Right forelimb (tissue), 1 donor: ENCODE measurements around the gene CAP1.
A peak's percentile ranks its signal among the peaks of the same experiment; 100 is the strongest.
"Not testable (repeated sequence)": the region's sequence is repeated elsewhere in the genome, so short reads cannot be mapped to it uniquely, and the experiment has no call there.

Experiments used
- DNase-seq: peaks from one replicate; pipeline ENCODE4 v3.0.0-alpha.2; 2018

CAP1 gene

GRCh38 chr1:40040511-40041465 lies at the start of gene CAP1:
Gene CAP1 (plus strand): TSS chr1:40040729. CDS start chr1:40059347, 18,618 bp downstream.
- peak; percentile 100 for DNase-seq

- no peak for DNase-seq
Measured at GRCh38 chr1:39992234-39992633, 48.3 kb upstream of the CAP1 start.

GRCh38 chr1:39992888-39993287 lies 47.6 kb upstream of the CAP1 start:
- no peak for DNase-seq

GRCh38 chr1:39995973-39996393 lies 44.5 kb upstream of the CAP1 start:
- no peak for DNase-seq

GRCh38 chr1:39996396-39997004 lies 44.0 kb upstream of the CAP1 start:
- DNase-seq, result no peak

GRCh38 chr1:40001456-40001855 lies 39.1 kb upstream of the CAP1 start:
- no peak for DNase-seq

GRCh38 chr1:40003156-40004093 lies 37.1 kb upstream of the CAP1 start:
- no peak for DNase-seq

GRCh38 chr1:40004857-40005256 lies 35.7 kb upstream of the CAP1 start:
- DNase-seq, result no peak

- DNase-seq, result not testable (repeated sequence)
Measured at GRCh38 chr1:40007481-40008034, 33.0 kb upstream of the CAP1 start.

- DNase-seq, result no peak
Measured at GRCh38 chr1:40011198-40011597, 29.3 kb upstream of the CAP1 start.

- DNase-seq, result no peak
Measured at GRCh38 chr1:40014253-40014706, 26.2 kb upstream of the CAP1 start.

GRCh38 chr1:40014812-40015594 lies 25.5 kb upstream of the CAP1 start:
- DNase-seq, result no peak

GRCh38 chr1:40017951-40018575 lies 22.5 kb upstream of the CAP1 start:
- DNase-seq, result no peak

- no peak for DNase-seq
Measured at GRCh38 chr1:40020447-40021085, 20.0 kb upstream of the CAP1 start.

GRCh38 chr1:40023379-40023944 lies 17.1 kb upstream of the CAP1 start:
- no peak for DNase-seq

GRCh38 chr1:40024671-40025070 lies 15.9 kb upstream of the CAP1 start:
- no peak for DNase-seq

GRCh38 chr1:40027647-40028046 lies 12.9 kb upstream of the CAP1 start:
- no peak for DNase-seq

- DNase-seq, result no peak
Measured at GRCh38 chr1:40029608-40030007, 10.9 kb upstream of the CAP1 start.

- DNase-seq, result no peak
Measured at GRCh38 chr1:40030528-40031135, 9.9 kb upstream of the CAP1 start.
